HepG2 (cell line): Measurements from ENCODE around the gene CDC14B. TPM values are rescaled to one million over a fixed set of nuclear protein-coding genes. Genes with fewer than 3 reads are reported as not detected.

Experiments
- ATF3 ChIP-seq: sonication (generic); formaldehyde crosslinking; IDR thresholded peaks from 2 replicates; pipeline ENCODE4 v1.4.0; 2020; ENCODE audit warnings: missing genetic modification reagents
- CBX1 ChIP-seq: IDR thresholded peaks from one replicate; pipeline ENCODE4 v1.6.1; 2016; ENCODE audit warnings: antibody characterized with exemption, low read depth
- CREB1 ChIP-seq, 2 experiments: fragments of 450-650 bp in 1 of 2; IDR thresholded peaks; 2 replicates each; pipeline ENCODE4 v1.6.1; 2016 to 2017; ENCODE audit warnings: control low read depth in 1 of 2, mild to moderate bottlenecking in 1 of 2, missing compliant biosample characterization in 1 of 2, missing genetic modification characterization in 1 of 2
- HMG20A ChIP-seq: IDR thresholded peaks from 2 replicates; pipeline ENCODE4 v1.6.1; 2016; ENCODE audit warnings: borderline replicate concordance
- HNF1A ChIP-seq, 2 experiments: sonication (generic) in 1 of 2; formaldehyde crosslinking in 1 of 2; IDR thresholded peaks; 2 replicates each; pipeline versions ENCODE4 v1.4.0 to v1.6.1; 2016 to 2020; ENCODE audit warnings: borderline replicate concordance in 1 of 2, low read depth in 1 of 2, mild to moderate bottlenecking in 1 of 2, missing genetic modification reagents in 1 of 2
- MEIS2 ChIP-seq: sonication (generic); formaldehyde crosslinking; IDR thresholded peaks from 2 replicates; pipeline ENCODE4 v1.9.0; 2021; ENCODE audit warnings: mild to moderate bottlenecking, missing genetic modification reagents
- MLXIP ChIP-seq: sonication (generic); formaldehyde crosslinking; IDR thresholded peaks from 2 replicates; pipeline ENCODE4 v1.9.0; 2021; ENCODE audit warnings: missing genetic modification reagents, borderline replicate concordance
- PREB ChIP-seq: sonication (generic); formaldehyde crosslinking; IDR thresholded peaks from 2 replicates; pipeline ENCODE4 v1.4.0; 2020; ENCODE audit warnings: missing genetic modification reagents
- RNF2 ChIP-seq: fragments of 450-650 bp; conservative IDR thresholded peaks from 2 replicates; pipeline ENCODE4 v1.6.1; 2016; ENCODE audit warnings: low read depth
- SIN3B ChIP-seq: fragments of 150-350 bp; IDR thresholded peaks from 2 replicates; pipeline ENCODE4 v1.6.1; 2014; ENCODE audit warnings: low read length
- ZBTB7B ChIP-seq: sonication (generic); formaldehyde crosslinking; IDR thresholded peaks from 2 replicates; pipeline ENCODE4 v1.4.0; 2020; ENCODE audit warnings: missing genetic modification reagents
- ZNF383 ChIP-seq: sonication (generic); formaldehyde crosslinking; IDR thresholded peaks from 2 replicates; pipeline ENCODE4 v1.4.0; 2020; ENCODE audit warnings: missing genetic modification reagents, mild to moderate bottlenecking, borderline replicate concordance
- ZSCAN25 ChIP-seq: sonication (generic); formaldehyde crosslinking; IDR thresholded peaks from 2 replicates; pipeline ENCODE4 v1.8.0; 2022; ENCODE audit warnings: mild to moderate bottlenecking, missing genetic modification reagents
- polyA plus RNA-seq, 8 experiments: library from polyadenylated mRNA; depleted of rRNA in 3 of 8; stranded (reverse) in 7 of 8; unstranded in 1 of 8; fragments of >200 nt; fragmentation: Illumina TruSeq in 4 of 8; extraction: Trizol in 4 of 8; gene quantifications; 2 replicates each; pipeline versions ENCODE4 v1.2.1 to v1.2.3, GENCODE V29; 2011 to 2016; ENCODE audit warnings: low read depth in 4 of 8, missing spikeins in 1 of 8, mixed read lengths in 1 of 8; ENCODE audit not compliant: insufficient read depth in 1 of 8
- total RNA-seq, 5 experiments: library from RNA; depleted of rRNA; stranded (reverse); fragments of >200 nt; fragmentation: Illumina TruSeq; extraction: Trizol; gene quantifications; 2 replicates each; pipeline ENCODE4 v1.2.3, GENCODE V29; 2016; ENCODE audit warnings: low read depth in 1 of 5

CDC14B gene
- total and polyA plus RNA-seq, 2 of the 13 experiments (the other 11 are each of a cell fraction or from before 2014, with no cell fraction given) = 25.8 to 33.3 TPM

GRCh38 chr9:96559339-96559943, 60.2 kb downstream of the CDC14B start (continued):
- peak; percentile 61; the same call in 1 of the 2 replicates for TF ChIP-seq HNF1A (IDR thresholded peaks at IDR 0.05; ENCODE audit: low read depth)
- peak; percentile 62; the same call in 1 of the 2 replicates for TF ChIP-seq HNF1A (CRISPR knock-in tag; IDR thresholded peaks at IDR 0.05; ENCODE audit: borderline replicate concordance)
- no peak for TF ChIP-seq ZSCAN25 (CRISPR knock-in tag)
- TF ChIP-seq ATF3 (CRISPR knock-in tag) = no peak
- no peak for TF ChIP-seq ZBTB7B
- TF ChIP-seq RNF2 = no peak
- TF ChIP-seq HMG20A (CRISPR knock-in tag) = peak; percentile 25; the same call in 1 of the 2 replicates
- no peak for TF ChIP-seq CBX1
- no peak for TF ChIP-seq PREB
- no peak for TF ChIP-seq ZNF383 (CRISPR knock-in tag)
- TF ChIP-seq SIN3B = no peak
- TF ChIP-seq MEIS2 (CRISPR knock-in tag) = no peak
- TF ChIP-seq MLXIP = no peak
- TF ChIP-seq CREB1 (IDR thresholded peaks at IDR 0.05) = no peak
- 0 out of 2 replicates have a peak, but pooled peaks have one; percentile 18 for TF ChIP-seq CREB1 (CRISPR knock-in tag; IDR thresholded peaks at IDR 0.05)
